Activated CD4-positive, alpha-beta T cell treated with anti-CD3 and anti-CD28 coated beads, Interleukin-2, amount 50 U/mL, for 4 hours (primary cell): ENCODE measurements around the gene EEF2K.
"Not testable (repeated sequence)": the region's sequence is repeated elsewhere in the genome, so short reads cannot be mapped to it uniquely, and the experiment has no call there.

Experiments used
- DNase-seq, 2 experiments: peaks; one replicate each; pipeline ENCODE4 v3.0.0-alpha.2; 2020

EEF2K gene

GRCh38 chr16:22206013-22206841 is at the start of gene EEF2K:
Gene EEF2K (plus strand): TSS chr16:22206278. CDS start chr16:22225730, 19,452 bp downstream.
- DNase-seq = peak; percentile 79 to 80

DNA sequence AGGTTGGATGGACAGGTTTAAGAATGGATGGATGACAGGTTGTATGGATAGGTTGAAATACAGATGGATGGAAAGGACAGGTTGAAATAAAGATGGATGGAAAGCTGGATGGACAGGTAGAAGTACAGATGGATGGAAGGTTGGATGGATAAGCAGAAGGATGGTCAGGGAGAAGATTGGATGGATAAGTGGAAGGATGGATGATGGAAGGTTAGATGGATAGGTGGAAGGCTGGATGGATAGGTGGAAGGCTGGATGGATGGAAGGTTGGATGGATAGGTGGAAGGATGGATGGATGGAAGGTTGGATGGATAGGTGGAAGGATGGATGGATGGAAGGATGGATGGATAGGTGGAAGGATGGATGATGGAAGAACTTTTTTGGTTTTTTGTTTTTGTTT is 44.7 kb upstream of the EEF2K start:
- no peak for DNase-seq

GRCh38 chr16:22161999-22162655 is 44.0 kb upstream of the EEF2K start, which contains the start of gene SDR42E2:
Gene SDR42E2 (plus strand): TSS chr16:22162506. CDS start chr16:22165583, 3,077 bp downstream.
- peak; percentile 30 to 44 for DNase-seq

DNA sequence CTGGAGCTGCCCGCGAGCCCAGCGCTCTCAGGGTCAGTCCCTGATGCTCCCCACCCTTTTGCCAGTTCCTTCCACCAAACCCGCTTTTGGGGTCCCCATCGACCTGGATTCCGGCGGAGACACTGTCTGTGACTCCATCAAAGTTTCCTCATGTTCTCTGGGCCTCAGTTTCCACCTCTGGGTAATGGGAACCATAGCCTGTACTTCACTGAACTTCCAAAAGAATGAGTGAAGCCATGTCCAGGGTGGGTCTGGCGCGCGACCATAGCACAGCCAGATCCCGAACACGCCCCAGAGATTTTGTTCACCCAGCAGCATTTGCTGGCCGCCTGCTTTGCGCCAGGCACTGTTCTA is 43.4 kb upstream of the EEF2K start:
- no peak for DNase-seq

- no peak for DNase-seq
Measured at GRCh38 chr16:22163806-22164205, 42.3 kb upstream of the EEF2K start.

GRCh38 chr16:22164482-22164881 is 41.6 kb upstream of the EEF2K start:
- DNase-seq = no peak

DNA sequence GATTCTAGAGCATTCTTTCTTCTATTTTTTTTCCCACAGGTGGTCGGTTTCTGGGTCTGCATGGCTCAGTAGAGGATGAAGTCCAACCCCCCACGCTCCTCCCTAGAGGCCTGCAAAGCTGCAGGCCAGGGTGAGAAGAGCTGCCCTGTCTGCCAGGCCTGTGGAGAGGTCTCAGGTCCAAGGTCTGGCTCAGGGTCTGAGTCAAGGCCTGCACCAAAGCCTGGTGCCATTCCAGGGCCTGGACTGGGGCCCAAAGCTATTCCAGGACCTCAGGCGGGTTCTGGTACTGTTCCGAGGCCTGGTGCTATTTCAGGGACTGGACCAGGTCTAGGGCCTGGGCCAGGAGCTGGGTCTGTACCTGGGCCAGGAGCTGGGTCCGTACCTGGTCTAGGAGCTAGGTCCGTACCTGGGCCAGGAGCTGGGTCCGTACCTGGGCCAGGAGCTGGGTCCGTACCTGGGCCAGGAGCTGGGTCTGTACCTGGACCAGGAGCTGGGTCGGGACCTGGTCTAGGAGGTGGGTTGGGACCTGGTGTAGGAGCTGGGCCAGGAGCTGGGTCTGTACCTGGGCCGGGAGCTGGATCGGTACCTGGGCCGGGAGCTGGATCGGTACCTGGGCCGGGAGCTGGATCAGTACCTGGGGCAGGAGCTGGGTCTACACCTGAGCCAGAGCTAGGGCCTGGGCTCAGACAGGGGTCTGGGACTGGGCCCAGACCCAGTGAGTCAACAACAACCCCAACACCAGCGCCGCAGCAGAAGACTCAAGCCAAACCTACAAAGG is 40.4 kb upstream of the EEF2K start:
- DNase-seq = no peak

- DNase-seq = no peak
Measured at GRCh38 chr16:22171953-22172352, 34.1 kb upstream of the EEF2K start.

- not testable (repeated sequence) for DNase-seq
Measured at GRCh38 chr16:22172642-22173041, 33.4 kb upstream of the EEF2K start.

- no peak for DNase-seq
Measured at GRCh38 chr16:22174642-22175041, 31.4 kb upstream of the EEF2K start.

DNA sequence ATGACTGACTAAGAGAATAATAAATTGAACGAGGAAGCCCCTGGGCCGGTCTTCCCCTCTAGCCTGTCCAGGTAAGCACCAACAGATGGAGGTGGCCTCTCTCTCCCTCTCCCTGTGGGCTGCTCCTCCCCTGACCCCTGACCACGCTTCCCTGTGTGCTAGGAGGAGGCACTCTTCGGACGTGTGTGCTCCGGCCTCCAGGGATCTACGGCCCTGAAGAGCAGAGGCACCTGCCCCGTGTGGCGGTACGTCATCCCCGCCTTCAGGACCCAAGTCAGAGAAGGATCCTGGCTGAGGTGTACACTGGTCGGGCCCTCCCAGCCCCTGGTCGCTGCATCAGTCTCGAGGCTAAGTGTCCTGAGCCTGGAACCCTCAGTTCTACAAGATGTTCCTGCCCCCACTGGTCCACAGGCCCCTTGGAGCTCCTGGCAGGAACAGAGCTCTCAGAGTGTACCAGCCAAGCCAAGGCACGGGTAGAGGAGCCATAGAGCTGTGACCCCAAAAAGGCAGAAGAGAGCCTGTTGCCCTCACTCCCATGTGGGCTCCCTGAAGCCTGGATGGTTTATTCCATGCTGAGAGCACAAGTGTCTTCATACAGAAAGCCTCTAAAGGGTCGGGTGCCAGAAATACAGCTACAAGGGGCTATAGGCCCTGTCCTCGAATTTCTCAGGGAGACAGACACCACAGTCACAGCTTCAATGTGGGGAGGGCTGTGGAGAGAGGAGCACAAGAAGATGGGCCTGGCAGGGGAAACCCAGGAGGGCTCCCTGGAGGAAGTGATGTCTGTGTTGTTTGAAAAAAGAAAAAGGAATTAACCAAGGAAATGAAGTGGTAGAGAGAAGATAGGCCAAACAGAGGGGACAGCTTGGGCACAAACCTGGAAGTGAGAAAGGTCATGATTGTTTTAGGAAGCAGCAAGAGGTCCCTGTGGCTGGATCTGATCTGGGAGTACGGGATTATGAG is 27.8 kb upstream of the EEF2K start:
- no peak for DNase-seq

- DNase-seq = no peak
Measured at GRCh38 chr16:22181426-22181825, 24.7 kb upstream of the EEF2K start.

- DNase-seq = no peak
Measured at GRCh38 chr16:22181843-22182242, 24.2 kb upstream of the EEF2K start.

DNA sequence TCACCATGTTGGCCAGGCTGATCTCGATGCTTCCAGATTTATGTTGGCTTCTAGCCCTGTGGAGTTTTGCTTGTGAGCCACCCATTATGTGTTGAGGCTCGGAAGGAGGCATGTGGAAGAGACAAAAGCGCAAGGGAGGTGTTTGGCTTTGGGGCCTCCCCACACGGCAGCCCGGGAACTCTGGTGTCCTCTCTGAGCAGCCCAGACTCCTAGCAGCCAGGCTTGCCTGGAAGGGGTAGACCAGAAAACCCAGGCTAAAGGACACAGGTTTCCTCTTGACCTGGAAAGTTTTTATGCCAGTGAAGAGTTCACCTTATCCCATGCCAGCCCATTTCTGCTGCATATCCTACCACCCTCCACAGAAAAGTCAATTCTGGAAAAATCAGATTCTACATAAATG is 22.7 kb upstream of the EEF2K start:
- no peak for DNase-seq

GRCh38 chr16:22183901-22184614 is 22.0 kb upstream of the EEF2K start:
- no peak for DNase-seq

DNA sequence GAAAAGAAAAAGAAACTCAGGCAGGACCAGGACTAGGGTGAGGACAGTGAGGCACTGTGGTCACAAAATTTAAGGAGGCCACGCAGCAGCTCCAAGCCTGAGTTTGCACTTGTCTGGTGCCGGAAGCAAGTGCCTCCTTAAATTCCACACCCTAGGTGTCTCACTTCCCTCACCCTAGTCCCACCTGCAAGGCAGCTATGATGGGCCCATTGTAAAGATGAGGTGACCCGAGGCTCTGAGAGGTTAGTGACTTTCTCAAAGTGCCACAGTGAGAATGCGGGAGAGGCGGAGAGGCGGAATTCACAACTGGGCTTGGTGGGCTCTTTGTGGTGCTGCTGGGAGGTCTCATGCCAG is 21.5 kb upstream of the EEF2K start:
- DNase-seq = no peak

GRCh38 chr16:22186517-22186916 is 19.6 kb upstream of the EEF2K start:
- no peak for DNase-seq

DNA sequence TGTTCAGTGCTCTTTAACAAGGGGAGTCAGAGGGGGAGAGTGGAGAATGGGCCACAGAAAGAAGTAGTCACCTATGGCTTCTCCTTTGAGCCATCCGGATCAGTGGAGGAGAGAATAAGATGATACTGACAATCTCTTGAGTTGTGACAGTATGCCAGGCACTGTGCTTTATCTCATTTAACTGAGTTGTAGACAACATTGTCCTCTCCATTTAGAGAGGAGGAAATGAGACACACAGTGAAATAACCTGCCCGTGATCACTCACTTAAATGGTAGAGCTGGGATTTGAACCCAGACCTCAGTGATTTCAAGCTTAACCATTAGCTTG is 17.8 kb upstream of the EEF2K start:
- no peak for DNase-seq

GRCh38 chr16:22188595-22189442 is 17.3 kb upstream of the EEF2K start:
- DNase-seq = peak; percentile 54 to 59

DNA sequence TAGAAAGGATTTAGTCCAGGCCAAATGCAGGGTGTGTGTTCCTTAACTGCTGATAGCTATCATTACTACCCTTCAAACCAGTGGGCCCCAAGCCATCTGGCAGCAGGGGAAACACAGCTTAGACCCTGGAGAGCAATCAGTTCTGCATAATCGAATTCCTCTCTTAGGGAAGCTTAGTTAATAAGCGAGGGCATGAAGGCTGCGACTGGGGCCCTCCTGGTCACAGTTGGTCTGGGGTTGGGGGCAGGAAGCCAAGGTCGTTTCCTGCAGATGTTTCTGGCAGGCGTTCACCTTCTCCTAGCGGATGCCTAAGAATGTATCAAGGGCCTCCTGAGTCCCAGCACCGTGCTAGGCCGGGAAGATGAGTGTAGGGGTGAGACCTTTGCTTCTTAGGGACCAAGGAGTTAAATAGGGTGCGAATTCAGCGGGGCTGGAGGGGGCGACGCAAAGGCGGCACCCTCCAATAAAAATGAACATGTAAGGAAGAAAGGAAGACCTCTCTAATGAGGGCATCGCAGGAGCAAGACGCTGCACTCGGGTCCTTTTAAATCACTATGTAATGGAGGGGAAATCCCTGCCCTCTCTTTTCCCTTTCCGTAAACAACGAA is 16.5 kb upstream of the EEF2K start:
- DNase-seq = peak in 1 of 2 experiments; percentile 8
